Fibroblast of the aortic adventitia (primary cell): ENCODE data around the gene CPA2. TPM values are rescaled to one million over a fixed set of nuclear protein-coding genes. Genes with fewer than 3 reads are reported as not detected.

Source experiments
- DNase-seq: peaks from one replicate; pipeline ENCODE4 v3.0.0-alpha.2; 2010; ENCODE audit warnings: low read depth
- H3K4me3 ChIP-seq: 2 replicates; pipeline ENCODE4 v1.5.1; 2011; ENCODE audit warnings: low read depth, mild to moderate bottlenecking, control low read depth, low read length, moderate library complexity
- total RNA-seq: library from RNA; depleted of rRNA; stranded (reverse); fragments of >200 nt; gene quantifications from 2 replicates; pipeline ENCODE4 v1.2.3, GENCODE V29; 2012; ENCODE audit warnings: low replicate concordance
- TF ChIP-seq, protein P1 (sequence below): IDR thresholded peaks from 2 replicates; pipeline ENCODE4 v1.5.1; 2011; ENCODE audit warnings: mild to moderate bottlenecking, low read length, control low read depth, inconsistent platforms; ENCODE audit not compliant: insufficient read depth

Gene CPA2
- total RNA-seq, 1 donor = not detected

DNA sequence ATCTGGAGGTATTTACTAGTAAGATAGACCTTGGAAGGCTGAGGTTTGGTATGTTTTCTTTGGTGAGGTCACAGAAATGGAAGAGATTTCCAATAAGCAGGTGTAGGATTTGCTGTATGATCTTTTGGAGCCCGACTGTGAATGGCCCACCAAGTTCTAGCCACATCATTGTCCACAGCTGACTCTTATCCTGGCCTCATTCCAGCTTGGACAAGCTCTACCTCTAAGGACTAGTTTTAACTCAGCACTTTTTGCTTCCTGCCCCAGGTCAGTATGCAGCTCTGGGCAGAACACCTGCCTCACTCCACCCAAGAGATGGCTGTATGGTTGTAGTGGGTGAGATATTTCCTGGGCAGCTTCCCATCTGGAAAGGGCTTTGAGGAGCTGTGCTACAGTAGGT lies 20.2 kb downstream of the CPA2 start:
- TF ChIP-seq, protein P1, sequence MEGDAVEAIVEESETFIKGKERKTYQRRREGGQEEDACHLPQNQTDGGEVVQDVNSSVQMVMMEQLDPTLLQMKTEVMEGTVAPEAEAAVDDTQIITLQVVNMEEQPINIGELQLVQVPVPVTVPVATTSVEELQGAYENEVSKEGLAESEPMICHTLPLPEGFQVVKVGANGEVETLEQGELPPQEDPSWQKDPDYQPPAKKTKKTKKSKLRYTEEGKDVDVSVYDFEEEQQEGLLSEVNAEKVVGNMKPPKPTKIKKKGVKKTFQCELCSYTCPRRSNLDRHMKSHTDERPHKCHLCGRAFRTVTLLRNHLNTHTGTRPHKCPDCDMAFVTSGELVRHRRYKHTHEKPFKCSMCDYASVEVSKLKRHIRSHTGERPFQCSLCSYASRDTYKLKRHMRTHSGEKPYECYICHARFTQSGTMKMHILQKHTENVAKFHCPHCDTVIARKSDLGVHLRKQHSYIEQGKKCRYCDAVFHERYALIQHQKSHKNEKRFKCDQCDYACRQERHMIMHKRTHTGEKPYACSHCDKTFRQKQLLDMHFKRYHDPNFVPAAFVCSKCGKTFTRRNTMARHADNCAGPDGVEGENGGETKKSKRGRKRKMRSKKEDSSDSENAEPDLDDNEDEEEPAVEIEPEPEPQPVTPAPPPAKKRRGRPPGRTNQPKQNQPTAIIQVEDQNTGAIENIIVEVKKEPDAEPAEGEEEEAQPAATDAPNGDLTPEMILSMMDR = no peak
- H3K4me3 ChIP-seq = no peak overlapping the region
- DNase-seq = peak; percentile 33

DNA sequence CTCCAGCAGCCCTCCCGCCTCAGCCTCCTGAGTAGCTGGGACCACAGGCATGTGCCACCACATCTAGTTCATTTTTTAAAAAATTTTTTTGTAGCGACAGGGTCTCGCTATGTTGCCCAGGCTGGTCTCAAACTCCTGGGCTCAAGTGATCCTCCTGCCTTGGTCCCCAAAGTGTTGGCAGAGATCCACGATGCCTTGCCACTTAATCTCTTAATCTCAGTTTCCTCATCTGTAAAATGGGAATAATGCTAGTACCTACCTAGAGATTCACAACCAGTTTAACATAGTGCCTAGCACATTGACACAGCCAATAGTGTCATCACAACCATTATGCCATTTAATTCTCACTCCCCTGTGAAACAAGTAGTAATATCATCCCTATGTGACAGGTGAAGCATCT lies 21.5 kb downstream of the CPA2 start:
- TF ChIP-seq, protein P1 = no peak
- DNase-seq = no peak

DNA sequence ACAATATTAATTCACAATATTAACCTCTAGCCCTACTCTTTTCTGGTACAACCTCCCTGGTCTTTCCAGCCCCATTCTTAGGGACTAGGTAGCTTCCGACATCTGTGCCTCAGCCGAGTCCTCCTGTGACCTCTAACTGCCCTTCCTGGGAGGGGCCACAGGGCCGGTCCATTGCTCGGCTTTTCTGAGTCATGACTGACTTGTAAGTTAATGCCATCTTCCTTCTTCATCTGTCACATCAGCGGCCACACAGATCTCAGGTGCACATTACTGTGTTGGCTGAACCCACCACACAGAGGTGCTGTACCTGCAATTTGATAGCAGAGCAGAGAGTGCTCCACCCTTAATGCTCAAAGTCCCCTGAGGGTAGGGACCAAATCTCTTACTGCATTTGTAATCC lies 22.2 kb downstream of the CPA2 start:
- no peak for DNase-seq
- TF ChIP-seq, protein P1 = no peak

More for the DNA sequence above, 21.5 kb downstream of the CPA2 start:
- H3K4me3 ChIP-seq = no peak overlapping the region

DNA sequence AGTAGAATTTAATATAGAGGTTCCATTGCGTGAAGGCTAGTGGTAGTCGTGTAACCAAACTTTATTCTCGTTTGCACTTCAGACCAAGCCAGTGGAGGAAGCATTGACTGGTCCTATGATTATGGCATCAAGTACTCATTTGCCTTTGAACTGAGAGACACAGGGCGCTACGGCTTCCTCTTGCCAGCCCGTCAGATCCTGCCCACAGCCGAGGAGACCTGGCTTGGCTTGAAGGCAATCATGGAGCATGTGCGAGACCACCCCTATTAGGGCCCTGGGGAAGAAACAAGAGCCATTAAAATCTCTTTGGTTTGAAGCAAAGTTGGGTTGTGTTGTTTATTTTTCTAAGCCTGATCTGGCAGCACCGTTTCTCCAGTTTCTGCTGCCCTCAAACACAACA lies 22.8 kb downstream of the CPA2 start:
- TF ChIP-seq, protein P1 = no peak
- DNase-seq = no peak
- no peak overlapping the region for H3K4me3 ChIP-seq

More for the DNA sequence above, 22.2 kb downstream of the CPA2 start:
- no peak overlapping the region for H3K4me3 ChIP-seq

DNA sequence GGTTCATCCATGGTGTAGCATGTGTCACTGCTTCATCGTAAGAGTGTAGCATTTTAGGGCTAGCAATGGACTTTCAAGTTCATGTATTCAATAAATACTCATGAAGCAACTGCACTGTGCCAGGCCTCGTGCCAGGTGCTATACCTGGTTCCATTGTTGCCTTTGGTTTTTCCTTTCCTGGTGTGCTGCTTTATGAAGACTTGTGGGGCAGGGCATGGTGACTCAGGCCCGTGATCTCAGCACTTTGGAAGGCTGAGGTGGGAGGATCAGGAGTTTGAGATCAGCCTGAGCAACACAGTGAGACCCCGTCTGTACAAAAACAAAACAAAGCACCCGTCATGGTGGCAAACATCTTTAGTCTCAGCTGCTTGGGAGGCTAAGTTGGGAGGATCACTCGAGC lies 24.1 kb downstream of the CPA2 start:
- DNase-seq = peak; percentile 36
- H3K4me3 ChIP-seq = no peak overlapping the region
- TF ChIP-seq, protein P1 = no peak

DNA sequence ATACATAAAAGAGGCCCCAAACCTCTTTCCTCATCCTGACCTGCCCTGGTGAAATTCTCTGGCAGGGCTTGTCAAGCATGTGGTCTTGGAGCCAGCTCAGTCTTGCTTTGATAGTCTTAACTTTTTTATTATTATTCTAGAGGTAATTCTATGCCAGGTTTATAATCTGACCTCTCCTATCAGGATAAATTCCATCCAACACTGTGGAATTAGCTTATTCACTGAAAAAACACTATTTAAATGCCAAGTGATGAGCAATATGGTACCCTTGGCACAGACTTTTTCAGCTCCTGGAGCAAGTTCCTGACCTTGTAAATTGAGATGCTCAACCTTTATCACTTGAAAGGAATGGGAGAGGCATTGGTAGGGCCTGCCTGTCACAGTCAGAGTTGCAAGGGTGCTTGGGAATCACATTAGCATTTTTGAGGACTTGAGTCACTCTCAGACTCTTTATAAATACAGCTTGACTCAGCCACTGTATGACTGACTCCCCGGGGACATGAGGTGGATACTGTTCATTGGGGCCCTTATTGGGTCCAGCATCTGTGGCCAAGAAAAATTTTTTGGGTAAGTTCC lies 26.1 kb downstream of the CPA2 start, which contains the start of gene CPA4:
TSS of gene CPA4 (plus strand) at position 480 of the 576 bp plus-strand sequence. CDS start at position 500, 20 bp downstream.
- TF ChIP-seq, protein P1 = no peak
- H3K4me3 ChIP-seq = peak within 1 kb of the TSS; percentile 9
- DNase-seq = peak; percentile 99

DNA sequence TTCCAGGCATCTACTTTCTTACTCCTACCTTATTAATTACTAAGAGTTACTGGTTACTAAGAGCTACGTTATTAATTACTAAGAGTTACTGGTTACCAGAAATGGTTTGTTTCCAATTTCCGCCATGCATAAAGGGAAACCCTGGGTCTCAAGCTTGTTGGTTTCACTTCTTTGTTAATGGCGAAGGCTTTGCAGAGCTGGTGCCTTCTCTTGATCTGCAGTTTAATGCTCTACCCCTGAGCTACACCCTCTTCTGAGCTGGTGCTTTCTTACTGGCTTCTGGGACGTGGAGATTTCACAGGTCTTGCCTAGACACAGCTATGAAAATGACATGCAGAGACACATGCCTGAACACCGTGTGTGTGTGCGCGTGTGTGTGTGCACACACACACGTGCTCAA lies 26.9 kb downstream of the CPA2 start:
- TF ChIP-seq, protein P1 = no peak
- DNase-seq = no peak
- H3K4me3 ChIP-seq = peak overlapping the region; percentile 9
